HG03066 (cell line): ENCODE measurements around the gene UNC45B.
"Not testable (repeated sequence)": the region's sequence is repeated elsewhere in the genome, so short reads cannot be mapped to it uniquely, and the experiment has no call there.

Source experiments
- ATAC-seq: cut with Tn5 transposase; IDR thresholded peaks from one replicate; pipeline ENCODE4 v1.9.1; 2021; ENCODE audit warnings: low read depth; ENCODE audit not compliant: unreplicated experiment

UNC45B gene

DNA sequence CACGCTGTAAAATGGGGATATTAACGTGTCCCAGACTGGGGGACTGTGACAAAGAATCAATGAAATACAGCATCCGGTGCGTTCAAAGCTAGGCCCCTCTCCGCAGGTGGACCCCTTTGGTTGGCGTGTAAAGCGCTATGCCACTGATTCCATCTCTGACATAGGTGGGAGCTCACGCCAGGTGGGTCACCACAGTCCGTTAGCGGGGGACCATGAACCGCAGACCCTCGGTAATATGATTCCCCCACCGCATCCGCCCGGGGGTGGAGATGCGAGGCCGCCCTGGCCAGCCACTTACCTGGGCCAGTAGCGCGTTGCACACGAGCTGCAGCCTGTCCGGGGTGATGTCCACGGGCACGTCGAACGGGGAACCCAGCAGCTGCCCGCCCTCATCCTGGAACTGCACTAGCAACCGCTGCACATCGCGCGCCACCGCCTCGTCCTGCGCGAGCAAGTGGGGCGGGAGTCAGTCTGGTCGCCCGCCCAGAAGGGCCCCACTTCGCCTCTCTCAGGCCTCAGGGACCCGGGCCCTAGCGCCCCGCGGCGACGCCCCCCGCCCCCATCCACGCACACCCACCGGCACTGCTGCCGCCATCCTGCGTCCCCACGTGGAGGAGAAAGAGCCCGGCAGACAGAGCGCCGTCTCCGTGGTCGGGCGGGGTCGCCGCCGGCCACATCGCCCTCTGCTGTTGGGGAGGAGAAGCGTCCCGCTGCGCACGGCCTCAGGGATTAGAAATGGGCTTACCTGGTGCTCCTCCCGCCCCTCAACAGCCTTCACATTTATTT is 5.7 kb upstream of the UNC45B start, which contains the start of gene NLE1:
NLE1 (minus strand) TSS at position 623 of the 786 bp plus-strand sequence; CDS start at position 595, 28 bp downstream.
- ATAC-seq = peak; percentile 82

DNA sequence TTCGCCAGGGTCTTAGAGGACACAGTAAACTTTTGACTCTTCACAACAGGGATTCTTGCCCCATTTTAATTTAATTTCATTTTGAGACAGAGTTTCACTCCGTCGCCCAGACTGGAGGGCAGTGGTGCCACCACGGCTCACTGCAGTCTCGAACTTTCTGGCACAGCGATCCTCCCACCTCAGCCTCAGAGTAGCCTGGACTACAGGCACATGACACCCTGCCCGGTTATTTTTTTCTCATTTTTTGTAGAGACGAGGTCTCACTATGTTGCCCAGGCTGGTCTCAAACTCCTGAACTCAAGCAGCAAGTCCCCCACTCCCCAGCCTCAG is 5.2 kb upstream of the UNC45B start:
- ATAC-seq = no peak

DNA sequence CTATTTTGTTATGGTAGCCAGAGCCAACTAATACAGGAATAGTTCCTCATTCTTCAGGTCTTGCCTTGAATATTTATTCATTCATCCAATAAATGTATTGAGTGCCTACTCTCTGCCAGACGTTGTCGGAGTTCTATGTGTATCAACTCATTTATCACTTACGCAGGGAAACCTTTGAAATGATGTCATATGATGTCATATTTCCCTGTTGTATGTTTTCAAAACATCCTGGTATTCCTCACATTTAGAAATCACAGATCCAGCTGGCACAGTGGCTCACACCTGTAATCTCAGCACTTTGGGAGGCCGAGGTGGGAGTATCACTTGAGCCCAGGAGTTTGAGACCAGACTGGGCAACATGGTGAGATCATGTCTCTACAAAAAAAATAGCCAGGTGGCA is 2.8 kb upstream of the UNC45B start:
- ATAC-seq = no peak

DNA sequence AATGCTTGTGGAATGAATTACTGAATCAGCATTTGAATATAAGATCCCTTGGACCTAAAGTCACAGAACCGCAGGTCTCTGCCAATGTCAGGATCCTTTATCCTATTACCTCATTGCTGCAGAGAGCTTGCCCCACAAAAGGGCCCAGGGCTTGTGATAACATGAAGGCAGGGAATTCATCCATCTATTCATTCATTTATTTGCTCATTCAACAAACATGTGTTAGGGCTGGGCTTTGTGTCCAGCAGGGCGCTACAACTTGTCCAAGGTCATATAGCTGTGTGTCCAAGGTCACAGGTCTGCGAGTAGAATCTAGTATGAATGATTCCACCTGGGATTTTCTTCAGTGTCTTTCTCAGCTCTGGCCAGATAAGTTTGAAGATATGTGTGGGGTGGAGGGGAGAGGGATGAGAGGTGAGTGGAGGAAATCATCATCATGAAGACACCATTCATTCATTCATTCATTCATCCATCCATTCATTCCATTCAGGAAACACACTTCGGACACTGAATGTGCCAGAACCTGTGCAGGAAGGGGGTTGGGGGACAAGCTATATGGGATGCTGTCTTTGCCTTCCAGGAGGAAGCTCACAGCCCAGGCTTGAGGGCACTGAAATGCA is 1.3 kb upstream of the UNC45B start:
- ATAC-seq = no peak

GRCh38 chr17:35148144-35148543 is 527 bp downstream of the UNC45B start:
- ATAC-seq = no peak

GRCh38 chr17:35149941-35150340 is 2.3 kb downstream of the UNC45B start:
- ATAC-seq = no peak

DNA sequence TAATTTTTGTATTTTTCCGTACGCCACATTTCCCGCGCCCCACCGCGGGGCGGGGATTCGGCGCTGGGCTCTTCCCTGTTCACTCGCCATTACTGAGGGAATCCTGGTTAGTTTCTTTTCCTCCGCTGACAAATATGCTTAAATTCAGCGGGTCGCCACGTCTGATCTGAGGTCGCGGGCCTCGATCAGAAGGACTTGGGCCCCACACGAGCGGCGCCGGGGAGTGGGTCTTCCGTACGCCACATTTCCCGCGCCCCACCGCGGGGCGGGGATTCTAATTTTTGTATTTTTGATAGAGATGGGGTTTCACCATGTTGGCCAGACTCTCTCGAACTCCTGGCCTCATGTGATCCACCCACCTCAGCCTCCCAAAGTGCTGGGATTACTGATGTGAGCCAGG is 3.5 kb downstream of the UNC45B start:
- ATAC-seq = not testable (repeated sequence)

DNA sequence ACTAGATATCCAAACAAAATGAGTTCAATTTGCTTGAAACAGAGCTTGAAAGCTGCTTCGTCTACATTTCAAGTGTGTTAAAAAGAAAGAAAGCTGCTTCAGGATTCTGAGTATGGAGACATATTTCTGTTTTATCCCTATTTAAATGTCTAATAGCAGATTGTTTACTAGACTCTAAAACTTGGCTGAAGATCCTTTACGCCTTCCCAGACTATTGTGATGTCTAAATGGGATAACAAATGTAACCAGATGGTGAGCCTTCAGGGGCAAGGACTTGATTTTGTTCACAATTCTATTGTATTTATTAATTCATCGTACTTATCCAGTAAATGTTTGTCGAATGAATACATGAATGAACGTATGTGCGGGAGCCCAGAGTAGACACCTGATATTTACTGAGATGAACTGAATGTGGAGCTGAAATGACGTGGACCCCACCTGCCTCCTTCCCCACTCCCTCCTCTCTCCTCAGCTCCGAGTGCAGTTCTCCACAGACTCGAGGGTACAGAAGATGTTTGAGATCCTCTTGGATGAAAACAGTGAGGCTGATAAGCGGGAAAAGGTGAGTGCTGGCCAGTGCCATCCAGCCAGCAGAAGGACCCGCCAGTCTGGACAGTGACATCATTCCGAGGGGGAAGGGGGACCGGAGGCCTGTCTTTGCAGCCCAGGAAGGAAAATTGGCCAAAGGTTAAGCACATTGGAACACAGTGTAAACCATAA is 5.0 kb downstream of the UNC45B start:
- no peak for ATAC-seq

GRCh38 chr17:35154196-35155165 is 6.9 kb downstream of the UNC45B start:
- no peak for ATAC-seq

- no peak for ATAC-seq
These were observed 7.6 kb downstream of the UNC45B start for GRCh38 chr17:35155246-35155645.

GRCh38 chr17:35159940-35160339 is 12.3 kb downstream of the UNC45B start:
- no peak for ATAC-seq

GRCh38 chr17:35160354-35161201 is 13.0 kb downstream of the UNC45B start:
- no peak for ATAC-seq

DNA sequence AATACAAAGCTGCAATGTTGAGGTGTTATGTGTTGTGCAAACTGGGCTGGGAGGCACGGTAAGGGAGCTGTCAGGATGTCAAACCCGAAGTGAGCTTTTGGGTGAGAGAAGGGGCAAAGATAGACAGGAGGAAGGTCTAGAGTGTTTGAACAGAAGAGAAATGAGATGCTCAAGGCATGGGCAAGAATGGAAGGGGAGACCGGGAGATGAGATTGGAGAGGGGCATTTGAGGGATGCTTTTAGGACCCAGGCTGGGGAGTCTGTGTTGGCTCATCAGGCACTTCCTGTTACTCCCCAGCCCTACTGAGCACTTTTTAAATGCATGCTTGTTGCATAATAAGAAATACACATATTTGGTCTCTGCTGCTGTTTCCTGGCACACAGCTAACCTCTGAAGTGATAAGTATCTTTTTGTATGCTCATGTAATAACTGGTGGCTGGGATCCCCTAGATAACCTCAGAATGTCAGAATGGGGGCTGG is 13.7 kb downstream of the UNC45B start:
- no peak for ATAC-seq

DNA sequence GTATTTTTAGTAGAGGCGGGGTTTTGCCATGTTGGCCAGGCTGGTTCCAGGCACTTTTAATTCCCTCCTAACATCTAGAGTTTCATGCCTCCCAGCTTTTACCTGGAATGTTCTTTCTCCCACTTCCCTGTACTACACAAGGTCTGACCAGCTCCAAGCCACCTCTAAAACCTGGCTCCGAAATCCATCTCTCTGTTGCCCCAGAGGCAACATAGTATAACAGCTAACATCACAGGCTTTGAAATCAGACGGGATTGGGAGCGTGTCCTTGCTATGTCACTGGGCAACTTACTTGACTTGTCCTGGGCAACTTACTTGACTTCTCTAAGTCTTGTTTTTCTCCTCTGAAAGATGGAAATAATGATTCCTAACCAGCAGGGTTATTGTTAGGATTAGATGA is 15.1 kb downstream of the UNC45B start:
- no peak for ATAC-seq

- ATAC-seq = no peak
These were observed 16.3 kb downstream of the UNC45B start for GRCh38 chr17:35163886-35164285.

DNA sequence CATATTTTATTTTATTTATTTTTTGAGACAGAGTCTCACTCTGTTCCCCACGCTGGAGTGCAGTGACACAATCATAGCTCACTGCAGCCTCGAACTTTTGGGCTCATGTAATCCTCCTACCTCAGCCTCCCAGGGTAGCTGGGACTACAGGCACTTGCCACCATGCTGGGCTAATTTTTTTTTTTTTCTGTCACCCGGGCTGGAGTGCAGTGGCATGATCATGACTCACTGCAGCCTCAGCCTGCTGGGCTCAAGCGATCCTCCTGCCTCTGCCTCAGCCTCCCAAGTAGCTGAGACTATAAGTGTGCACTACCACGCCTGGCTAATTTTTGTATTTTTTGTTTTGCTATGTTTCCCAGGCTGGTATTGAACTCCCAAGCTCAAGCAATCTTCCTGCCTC is 17.1 kb downstream of the UNC45B start:
- no peak for ATAC-seq

DNA sequence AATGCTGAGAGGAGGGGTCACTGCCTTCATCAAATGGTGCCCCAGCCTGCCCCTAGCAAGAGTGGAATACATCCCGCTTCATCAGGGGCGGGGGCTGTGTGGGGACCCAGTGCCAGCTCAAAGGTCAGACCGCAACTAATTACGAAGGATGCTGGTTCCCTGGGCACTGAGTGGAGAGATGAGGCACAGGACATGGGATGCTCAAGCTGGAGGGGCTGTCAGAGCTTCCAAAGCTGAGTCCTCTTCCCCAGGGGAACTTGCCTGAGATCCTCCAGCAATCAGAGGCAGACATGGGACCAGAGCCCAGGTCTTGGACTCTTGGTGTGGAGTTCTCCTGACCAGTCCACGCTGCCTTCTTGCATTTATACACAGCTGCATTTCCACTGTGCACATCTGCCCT is 18.9 kb downstream of the UNC45B start:
- no peak for ATAC-seq

DNA sequence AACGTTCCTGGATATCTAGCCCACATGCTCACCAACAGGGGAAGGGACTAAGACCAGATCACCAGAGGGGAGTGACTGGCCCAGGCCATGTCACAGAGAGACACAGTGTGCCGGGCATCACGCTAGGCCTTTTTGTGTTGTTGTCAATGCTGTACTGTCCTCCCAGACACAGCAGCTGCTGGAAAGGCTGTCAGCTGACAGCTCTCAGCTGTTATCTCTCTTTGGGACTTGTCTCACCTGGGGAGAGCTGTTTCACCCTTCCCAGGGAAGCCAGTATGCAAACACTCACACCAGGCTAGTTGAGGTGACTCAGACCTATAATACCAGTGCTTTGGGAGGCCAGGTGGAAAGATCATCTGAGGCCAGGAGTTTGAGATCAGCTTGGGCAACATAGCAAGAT is 19.4 kb downstream of the UNC45B start:
- ATAC-seq = no peak

DNA sequence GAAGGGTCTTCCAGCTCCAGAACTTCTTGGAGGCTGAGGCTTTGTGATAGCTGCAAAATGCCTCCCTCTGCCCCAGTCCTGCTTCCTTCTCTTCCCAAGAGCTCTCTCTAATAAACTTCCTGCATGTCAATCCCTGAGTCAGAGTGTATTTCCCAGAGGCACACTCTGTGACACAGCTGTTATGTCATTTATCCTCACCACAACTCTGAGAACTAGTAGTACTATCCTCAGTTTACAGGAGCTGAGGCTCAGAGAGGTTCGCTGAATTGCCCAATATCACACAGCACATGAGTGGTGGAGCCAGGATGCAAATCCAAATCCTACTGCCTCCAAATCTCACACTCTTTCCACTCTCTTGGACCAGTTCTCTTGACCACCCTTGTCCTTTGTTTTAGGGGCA is 20.0 kb downstream of the UNC45B start:
- no peak for ATAC-seq
